HG03064 (cell line): ENCODE data around the gene XRN2.

Source experiments
- ATAC-seq: cut with Tn5 transposase; IDR thresholded peaks from one replicate; pipeline ENCODE4 v1.9.1; 2021; ENCODE audit warnings: low read depth; ENCODE audit not compliant: unreplicated experiment

Gene XRN2, protein sequence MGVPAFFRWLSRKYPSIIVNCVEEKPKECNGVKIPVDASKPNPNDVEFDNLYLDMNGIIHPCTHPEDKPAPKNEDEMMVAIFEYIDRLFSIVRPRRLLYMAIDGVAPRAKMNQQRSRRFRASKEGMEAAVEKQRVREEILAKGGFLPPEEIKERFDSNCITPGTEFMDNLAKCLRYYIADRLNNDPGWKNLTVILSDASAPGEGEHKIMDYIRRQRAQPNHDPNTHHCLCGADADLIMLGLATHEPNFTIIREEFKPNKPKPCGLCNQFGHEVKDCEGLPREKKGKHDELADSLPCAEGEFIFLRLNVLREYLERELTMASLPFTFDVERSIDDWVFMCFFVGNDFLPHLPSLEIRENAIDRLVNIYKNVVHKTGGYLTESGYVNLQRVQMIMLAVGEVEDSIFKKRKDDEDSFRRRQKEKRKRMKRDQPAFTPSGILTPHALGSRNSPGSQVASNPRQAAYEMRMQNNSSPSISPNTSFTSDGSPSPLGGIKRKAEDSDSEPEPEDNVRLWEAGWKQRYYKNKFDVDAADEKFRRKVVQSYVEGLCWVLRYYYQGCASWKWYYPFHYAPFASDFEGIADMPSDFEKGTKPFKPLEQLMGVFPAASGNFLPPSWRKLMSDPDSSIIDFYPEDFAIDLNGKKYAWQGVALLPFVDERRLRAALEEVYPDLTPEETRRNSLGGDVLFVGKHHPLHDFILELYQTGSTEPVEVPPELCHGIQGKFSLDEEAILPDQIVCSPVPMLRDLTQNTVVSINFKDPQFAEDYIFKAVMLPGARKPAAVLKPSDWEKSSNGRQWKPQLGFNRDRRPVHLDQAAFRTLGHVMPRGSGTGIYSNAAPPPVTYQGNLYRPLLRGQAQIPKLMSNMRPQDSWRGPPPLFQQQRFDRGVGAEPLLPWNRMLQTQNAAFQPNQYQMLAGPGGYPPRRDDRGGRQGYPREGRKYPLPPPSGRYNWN

DNA sequence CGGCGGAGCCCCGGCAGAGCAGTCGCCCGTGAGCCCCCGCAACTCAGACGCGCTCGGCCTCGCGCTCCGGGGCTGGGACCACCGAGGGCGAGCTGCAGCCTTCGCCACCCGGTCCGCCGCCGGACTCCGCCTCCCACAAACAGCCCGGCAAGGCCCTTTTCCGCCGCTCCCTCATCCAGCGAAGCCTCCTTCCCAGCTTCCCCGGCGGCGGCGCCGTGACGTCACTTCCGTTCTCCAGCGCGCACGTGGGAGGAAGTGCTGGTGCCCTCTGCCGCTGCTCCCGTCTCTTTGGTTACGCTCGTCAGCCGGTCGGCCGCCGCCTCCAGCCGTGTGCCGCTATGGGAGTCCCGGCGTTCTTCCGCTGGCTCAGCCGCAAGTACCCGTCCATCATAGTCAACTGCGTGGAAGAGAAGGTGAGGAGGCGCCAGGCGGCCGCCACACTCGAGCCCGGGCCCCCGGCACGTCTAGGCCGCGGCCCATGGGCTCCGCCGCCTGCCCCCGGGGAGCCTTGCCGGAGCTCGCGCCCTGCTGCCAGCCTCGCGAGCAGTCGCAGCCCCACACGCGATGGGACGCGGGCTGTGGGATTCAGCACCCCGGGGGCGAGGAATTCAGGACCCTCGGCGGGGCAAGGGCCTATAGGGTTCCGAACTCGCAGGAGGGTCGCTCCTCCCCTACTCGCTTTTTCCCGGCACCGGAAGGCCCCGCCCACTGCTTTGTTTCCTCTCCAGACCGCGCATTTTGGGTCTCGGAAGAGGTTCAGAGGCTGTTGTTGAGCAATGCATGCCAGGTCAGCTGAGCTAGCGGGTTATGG is at the start of gene XRN2:
TSS of gene XRN2 (plus strand) at position 271 of the 811 bp plus-strand sequence. CDS start at position 339, 68 bp downstream.
- peak; percentile 88 for ATAC-seq

DNA sequence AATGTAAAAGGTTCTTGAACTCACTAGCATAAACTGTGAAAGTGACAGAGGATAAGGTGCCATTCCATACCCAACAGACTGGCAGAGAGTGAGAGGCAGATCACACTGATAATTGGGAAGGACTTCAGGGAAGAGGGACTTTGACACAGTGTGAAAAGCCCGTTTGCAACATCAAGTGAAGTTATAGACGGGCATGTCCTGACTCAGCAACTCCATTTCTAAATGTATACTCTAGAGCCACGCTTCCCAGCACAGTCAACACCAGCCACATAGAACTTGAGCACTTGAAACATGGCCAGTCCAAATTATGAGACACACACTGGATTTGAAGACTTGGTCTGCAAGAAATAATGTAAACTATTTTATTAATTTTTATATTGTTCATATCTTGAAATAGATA is 45.9 kb upstream of the XRN2 start:
- no peak for ATAC-seq

DNA sequence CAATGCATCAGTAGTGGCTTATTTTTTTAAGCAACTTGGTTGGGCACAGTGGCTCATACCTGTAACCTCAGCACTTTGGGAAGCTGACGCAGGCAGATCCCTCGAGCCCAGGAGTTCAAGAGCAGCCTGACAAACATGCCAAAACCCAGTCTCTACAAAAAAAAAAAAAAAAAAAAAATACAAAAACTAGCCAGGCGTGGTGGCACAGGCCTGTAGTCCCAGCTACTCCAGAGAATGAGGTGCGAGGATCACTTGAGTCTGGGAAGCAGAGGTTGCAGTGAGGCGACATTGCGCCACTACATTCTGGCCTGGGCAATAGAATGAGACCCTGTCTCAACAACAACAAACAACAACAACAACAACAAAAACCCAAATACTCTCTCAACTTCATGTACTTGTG is 44.7 kb upstream of the XRN2 start:
- ATAC-seq = no peak

DNA sequence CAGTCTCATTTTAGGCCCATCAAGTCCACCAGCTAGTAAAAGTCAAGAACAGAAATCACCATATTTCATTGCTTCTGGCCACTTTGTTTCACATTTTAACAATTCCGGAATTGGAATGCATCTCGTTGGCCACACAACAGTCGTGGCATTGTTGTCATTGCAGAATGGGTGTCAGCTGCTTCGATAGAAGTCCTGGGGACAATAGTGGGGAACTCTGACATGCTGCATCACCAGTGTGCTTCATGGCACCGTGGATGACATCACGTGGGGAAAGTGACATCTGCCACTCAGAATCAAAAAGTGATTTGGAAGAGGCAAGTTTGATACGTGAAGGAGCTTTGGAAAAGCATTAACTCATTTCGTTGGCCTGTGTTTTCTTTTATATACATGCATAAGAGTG is 43.8 kb upstream of the XRN2 start:
- no peak for ATAC-seq

DNA sequence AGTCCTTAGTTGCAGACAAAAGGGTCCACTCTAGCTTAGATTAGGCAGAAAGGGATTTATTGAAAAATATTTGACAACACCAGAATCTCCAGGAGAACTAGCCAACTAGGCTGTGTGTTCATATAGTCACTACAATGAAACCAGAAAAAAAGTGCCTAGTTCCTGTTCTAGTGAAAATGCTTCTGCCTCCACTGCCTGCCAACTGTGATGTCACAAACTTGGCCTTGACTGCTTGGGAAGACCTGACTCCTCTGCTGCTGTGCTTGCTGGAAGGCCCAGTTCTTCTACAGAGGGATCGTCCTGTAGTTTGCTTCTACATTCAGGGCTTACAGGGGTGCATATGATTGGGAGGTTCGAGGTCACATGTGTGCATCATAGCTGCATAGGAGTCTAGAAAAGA is 40.3 kb upstream of the XRN2 start:
- no peak for ATAC-seq

DNA sequence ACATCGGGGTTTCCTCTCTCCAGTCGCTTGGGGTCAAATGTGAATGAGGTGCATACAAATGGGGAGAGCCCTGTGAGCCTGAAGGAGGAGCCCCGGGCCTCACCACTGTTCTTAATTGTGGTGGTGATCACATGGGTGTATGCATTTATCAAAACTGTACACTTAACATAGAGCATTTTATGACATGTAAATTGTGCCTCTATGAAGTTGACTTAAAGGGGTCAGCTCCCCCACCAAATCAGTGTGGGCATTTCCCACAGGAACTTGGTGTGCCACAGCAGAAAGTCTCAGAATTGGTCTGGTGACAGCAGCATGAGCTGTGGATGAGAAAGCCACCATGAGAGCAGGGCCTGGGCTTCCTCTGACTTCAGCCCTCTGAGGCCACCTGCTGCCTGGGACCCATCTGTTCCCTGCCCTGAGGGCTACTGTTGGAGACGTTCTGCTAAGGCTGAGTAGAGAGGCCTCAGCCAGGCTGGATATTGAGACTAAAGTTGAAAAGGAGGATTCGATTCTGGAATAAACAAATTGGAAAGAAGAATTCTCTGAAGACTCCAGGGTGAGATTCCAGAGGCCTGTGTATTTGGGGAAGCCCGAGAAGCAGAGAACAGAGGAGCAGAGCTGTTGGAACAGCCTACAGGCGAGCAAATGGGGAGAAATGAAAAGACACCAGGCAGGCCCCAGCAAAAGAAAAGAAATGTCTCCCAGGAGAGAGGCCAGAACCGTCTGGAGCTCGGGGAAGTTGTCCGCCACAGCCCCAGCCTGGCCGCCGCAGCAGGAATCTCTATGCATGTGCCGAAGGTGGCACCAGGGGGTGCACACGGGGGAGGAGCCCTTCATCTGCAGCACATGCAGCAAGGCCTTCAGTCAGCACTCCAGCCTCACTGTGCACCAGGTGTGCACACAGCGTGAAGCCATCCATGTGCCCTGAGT is 37.6 kb upstream of the XRN2 start:
- no peak for ATAC-seq

DNA sequence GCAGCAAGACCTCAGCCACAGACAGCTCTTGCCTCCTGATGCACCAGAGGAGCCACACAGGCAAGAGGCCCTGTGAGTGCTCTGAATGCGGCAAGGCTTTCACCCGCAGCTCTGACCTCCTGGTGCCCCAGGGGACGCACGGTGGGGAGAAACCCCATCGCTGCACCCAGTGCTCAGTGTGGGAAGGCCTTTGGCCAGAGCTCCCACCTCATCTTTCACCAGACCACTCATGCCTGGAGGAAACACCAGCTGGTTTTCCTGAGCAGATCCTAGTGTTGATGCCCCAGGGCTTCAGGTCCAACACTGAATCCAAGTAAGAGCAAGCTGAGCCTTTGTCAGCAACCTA is 37.0 kb upstream of the XRN2 start:
- no peak for ATAC-seq

DNA sequence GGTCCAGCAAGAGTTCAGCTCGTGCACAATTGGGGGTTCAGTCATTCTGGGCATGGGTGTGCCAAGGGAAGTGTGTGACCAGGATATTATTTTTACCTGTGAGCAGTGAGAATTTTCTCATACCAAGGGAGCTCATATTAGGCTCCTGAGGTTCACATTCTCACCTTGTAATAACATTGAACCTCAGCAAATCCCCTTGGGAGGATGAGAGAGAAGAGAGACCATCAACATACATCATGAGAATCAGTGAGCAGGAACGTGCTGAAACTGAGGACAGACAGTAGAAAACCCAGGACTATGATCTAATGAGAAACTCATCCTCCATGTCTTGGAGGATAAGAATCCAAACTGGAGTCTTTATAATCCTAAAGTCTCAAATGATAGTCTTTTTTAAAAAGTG is 33.4 kb upstream of the XRN2 start:
- ATAC-seq = no peak

DNA sequence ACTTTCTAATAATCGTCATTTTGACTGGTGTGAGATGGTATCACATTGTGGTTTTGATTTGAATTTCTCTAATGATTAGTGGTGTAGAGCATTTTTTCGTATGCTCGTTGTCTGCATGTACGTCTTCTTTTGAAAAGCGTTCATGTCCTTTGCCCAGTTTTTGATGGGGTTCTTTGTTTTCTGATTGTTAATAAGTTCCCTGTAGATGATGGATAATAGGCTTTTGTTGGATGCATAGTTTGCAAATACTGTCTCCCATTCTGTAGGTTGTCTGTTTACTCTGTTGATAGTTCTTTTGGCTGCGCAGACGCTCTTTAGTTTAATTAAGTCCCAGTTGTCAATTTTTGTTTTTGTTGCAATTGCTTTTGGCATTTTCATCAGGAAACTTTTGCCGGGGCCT is 32.3 kb upstream of the XRN2 start:
- ATAC-seq = no peak

DNA sequence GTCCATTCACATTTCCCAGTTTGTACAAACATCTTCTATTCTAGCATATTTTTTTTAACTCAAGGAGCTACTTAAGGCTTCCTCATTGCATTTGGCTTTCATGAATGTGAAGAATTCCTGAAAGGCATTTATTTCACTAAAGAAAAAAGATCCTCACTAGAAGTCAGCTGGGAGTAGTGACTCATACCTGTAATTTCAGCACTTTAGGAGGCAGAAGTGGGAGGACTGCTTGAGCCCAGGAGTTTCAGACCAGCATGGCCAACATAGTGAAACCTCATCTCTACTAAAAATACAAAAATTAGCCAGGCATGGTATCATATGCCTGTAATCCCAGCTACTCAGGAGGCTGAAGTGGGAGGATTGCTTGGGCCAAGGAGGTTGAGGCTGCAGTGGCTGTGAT is 30.9 kb upstream of the XRN2 start:
- ATAC-seq = peak; percentile 54

DNA sequence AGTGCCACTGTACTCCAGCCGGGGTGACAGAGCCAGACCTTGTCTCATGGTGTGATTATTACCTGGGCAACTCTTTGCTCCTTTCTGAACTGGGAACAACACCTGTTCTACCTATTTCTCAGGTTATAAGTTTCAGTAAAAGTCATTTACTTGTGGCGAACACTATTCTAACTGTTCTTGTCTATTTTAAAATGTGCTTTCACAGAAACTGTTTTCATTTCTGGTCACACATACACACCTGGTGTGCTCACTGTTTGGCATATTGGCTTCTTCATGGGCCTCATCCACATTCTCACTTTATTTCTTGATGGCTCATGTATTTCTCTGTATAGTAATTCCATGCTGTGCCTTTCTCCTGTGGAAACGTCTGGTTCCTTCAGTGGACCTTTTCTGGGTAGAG is 30.5 kb upstream of the XRN2 start:
- ATAC-seq = peak; percentile 75

DNA sequence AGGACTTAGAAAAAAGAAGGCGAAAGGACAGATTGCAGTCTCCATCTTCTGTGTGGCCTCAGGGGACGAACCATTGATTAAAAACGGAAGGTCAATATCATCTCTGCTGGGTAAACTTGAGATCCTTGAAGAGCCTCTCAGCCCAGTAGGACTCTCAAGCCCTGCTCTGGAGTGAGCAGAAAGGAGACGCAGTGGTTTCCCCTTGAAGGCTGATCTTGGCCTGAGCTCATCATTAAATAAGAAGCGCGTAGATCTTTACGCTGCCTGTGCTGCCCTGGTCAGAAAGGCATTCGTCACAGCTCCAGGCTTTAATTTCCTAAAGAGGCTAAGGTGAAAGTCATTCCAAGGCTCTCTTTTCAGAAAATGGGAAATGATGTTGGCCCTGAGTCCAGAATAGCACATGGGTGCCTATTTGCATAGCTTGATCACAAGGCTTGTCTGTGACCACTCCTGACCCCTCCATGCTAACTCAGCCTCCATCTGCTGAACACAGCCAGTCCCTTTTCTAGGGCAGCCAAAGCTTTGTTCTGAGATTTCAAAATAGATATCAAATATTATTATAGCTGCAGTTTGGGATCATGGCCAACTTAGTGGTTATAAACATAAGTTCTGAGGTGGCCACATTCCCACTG is 29.3 kb upstream of the XRN2 start:
- no peak for ATAC-seq

DNA sequence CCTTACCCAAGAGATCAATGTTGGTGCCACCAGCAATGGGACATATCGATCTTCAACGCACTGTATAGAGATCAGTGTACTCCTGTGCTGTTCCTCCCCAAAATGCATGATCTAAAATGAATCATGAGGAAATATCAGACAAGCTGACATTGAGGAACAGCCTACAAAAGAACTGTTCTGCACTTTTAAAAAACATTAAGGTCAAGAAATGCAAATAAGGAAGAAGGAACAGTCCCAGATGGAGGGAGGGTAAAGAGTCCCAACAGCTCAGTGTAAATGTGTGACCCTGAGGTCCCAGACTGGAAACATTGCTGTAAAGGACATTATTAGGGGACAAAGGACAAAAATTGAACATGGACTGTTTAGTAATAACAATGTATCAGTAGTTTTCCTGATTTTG is 24.3 kb upstream of the XRN2 start:
- ATAC-seq = no peak

DNA sequence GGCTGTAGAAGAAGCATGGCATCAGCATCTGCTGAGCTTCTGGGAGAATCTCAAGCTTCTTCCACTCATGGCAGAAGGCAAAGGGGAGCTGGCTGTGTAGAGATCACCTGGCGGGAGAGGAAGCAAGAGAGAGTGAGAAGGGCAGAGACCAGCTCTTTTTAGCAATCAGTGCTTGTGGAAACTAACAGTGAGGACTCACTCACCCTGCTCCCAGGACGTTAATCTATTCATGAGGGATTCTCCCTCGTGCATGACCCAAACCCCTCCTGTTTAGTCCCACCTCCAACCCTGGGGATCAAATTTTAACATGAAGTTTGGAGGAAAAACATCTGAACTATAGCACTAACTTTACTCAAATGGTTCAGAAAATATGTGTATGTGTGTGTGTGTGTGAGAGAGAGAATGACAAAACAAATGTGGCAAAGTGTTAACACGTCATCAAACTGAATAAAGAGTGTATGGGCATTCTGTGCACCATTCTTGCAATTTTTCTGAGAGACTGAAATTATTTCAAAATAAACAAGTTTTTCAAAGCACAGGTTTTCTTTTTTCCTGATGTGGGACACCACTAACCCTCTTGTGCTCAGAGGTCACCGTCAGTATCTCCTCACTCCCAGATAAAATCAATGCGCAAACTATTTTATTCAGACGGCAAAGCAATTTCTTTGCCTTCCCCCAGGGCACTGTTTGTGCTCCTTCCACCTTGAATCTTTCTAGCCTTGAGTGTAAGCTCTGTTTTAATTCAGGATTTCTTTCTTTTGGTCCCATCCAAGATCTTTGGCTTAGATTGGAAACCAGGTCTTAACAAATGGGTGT is 23.2 kb upstream of the XRN2 start:
- no peak for ATAC-seq

DNA sequence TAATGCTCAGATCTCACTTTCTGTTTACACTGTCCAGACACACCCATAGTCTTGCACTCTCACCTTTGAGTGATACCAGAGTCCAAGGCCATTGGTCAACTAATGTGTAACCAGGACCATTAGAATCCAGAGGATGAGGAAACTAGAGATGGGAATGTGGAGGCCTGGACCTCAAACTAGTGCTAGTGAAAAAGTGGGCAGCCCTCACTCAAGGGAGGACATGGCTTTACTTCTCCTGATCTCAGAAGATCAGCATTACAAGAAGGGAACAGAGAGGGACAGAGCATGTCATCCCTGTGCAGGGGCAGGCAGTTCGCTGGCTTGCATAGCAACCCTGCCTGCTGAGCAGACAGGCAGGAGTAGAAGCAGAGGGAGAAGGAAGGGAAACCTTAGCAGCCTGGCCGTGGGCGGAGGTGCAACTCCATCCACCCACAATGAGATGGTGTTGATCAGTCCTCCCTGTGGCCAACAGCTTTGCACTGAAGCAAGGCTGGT is 22.6 kb upstream of the XRN2 start:
- ATAC-seq = no peak

DNA sequence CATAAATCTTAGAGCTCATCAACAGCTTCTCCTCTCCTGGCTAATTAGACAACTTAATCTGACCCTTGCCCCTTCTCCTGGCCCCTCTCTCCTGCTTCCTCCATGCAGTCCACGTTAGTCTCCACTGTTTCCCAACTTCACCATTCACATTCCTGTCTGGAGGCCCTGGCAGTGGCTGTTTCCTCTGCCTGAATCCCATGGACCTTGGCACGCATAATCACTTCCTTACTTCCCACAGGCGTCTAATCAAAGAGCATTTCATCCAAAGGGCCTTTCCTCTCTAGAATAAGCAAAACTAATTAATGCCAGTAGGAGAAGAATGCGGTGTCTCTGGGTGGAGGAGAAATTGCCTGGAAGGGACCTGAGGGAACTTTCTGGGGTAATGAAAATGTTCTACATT is 16.4 kb upstream of the XRN2 start:
- no peak for ATAC-seq

DNA sequence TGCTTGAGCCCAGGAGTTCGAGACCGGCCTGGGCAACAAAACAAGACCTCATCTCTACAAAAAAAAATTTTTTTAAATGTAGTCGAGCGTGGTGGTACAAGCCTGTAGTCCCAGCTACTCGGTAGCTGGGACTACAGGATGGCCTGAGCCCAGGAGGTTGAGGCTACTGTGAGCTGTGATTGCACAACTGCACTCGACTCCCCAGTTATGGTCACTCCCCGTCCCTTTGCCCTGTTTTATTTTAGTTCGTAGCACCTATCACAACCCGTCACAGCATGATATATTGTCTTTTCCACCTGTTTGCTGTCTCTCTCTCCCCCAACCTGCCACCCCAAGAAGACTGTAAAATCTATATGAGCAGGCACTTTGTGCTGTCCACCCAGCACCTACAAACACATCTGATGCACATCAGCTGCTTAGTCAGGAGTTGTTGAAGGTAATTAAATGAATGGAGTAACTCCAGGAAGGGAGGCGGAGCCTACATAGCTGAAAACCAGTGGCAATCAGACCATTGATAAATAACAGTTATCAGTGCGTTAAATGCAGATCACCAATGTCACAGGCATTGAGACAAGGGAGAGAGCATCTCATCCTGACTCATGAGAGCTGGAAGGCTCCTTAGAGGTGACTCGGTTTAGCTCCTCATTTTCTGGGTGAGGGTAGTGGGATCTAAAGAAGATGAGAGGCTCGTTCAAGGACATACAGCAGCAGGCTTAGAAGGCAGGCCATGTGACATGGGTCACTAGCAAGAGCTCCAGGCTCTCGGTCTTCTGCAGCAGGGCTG is 14.4 kb upstream of the XRN2 start:
- no peak for ATAC-seq

DNA sequence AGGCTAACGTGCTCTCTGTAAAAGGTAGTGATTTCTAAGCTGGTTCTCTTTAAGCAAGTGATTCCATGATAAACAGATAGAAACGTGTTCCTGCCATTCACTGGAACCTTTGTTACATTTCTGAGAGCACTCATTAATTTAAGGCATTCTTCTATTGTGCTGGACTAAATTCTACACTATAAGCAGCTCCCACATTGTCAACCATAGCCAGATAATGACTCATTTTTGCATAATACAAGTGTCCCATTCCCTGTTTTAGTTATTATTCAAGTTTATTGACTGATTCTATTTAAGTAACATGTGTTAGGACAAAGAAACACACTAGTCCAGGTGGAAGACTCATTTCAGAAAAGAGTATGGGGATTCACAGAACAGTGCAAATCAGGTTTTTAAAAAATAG is 13.5 kb upstream of the XRN2 start:
- ATAC-seq = no peak
